Measurements from ENCODE around the gene C11orf86.
A peak's percentile ranks its signal among the peaks of the same experiment; 100 is the strongest.

Gene C11orf86

DNA sequence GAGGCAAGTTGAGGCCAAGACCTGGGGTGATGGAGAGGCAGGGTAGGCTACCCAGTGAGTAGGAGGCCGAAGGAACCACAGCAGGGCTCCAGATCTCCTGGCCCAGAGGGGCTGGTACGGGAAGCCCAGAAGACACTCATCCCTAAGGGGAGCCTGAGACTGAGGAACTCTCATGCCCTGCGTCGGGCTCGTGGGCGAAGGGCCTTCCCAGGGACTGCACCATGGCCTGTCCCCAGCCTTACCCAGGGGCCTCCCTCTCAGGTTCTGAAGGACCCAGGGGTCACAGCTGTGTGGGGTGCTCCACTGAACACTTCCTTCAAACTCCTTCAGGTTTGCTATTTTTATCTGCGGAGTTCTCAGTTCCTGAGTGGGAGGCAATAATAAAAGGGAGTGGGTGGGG lies 32.0 kb downstream of the C11orf86 start:
- TF ChIP-seq FOXP2 (optimal IDR thresholded peaks at IDR 0.05; ENCODE audit: control extremely low read depth, extremely low read length, insufficient read depth) = no peak
- TF ChIP-seq POLR2AphosphoS5 (IDR thresholded peaks at IDR 0.05; ENCODE audit: borderline replicate concordance, low read depth, low read length) = no peak
- TF ChIP-seq EZH2 (IDR thresholded peaks at IDR 0.05) = no peak
- Histone ChIP-seq H3K9ac (ENCODE audit: insufficient read length) (no peak overlapping the region), H3K4me3 (peak overlapping the region; percentile 74), H3K27ac (peak overlapping the region; percentile 94), H3K9me3 (ENCODE audit: low read depth, low read length) (no peaks in the 10 kb centered on the region), H3K36me3 (ENCODE audit: insufficient read depth, low read length) (no peaks in the 10 kb centered on the region)
- no peak for DNase-seq (ENCODE audit: low read depth, low spot score)

DNA sequence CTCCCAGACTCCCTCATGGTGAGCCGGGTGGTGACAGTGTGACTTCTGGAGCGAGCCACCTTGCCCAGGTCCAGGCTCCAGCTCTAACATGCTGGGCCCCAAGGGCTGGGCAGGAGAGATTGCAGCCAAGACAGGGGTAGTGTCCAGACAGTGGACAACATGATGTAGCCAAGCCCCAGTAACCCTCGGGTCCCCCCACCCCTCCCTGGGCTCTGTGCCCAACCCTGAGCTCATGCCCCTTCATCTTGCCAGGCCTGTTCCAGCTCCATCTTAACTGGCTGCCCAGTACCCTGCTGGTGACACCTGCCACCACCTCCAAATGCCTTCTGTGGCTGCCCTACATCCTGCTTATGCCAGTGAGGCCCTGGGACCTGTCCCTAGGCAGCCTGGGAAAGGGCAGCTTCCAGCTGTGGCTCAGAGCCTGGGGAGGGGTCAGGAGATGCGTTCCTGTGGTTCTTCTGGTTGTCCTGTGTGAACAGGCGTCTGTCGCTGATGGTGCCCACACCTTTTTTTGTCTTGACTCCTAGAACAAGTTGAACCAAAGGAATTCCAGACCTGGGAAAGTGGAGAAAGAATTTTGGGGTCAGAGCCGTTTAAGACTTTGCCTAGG lies 35.3 kb downstream of the C11orf86 start:
- DNase-seq (ENCODE audit: low read depth, low spot score) = no peak
- Histone ChIP-seq H3K4me3 (no peak overlapping the region), H3K36me3 (ENCODE audit: insufficient read depth, low read length) (no peaks in the 10 kb centered on the region), H3K27ac (no peak overlapping the region), H3K9me3 (ENCODE audit: low read depth, low read length) (no peaks in the 10 kb centered on the region), H3K9ac (ENCODE audit: insufficient read length) (no peak overlapping the region)
- TF ChIP-seq FOXP2 (optimal IDR thresholded peaks at IDR 0.05; ENCODE audit: control extremely low read depth, extremely low read length, insufficient read depth) = no peak
- no peak for TF ChIP-seq POLR2AphosphoS5 (IDR thresholded peaks at IDR 0.05; ENCODE audit: borderline replicate concordance, low read depth, low read length)
- no peak for TF ChIP-seq EZH2 (IDR thresholded peaks at IDR 0.05)

DNA sequence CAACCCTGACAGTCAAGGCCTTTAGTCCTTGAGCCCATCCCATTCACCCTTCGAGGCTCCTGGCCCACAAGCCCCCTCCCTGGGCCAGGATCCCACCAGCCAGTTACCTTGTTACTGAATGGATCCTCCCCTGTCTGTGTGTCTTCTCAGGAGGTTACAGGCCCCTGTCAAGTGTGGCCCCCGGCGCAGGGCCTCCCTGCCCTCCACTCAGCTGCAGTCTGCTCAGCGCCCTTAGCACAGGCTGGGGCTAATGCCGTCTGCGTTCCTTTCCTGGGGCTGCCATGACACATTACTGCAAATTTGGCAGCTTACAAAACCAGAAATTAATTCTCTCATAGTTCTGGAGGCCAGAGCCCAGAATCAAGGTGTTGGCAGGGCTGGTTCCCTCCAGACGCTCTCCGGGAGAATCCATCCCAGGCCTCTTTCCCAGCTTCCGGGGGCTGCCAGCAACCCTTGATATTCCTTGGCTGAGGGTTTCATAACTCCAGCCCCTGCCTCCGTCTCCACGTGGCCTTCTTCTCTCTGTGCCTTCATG lies 38.5 kb downstream of the C11orf86 start:
- no peak for DNase-seq (ENCODE audit: low read depth, low spot score)
- H3K27ac ChIP-seq = no peak overlapping the region
- H3K9ac ChIP-seq (ENCODE audit: insufficient read length) = no peak overlapping the region
- no peaks in the 10 kb centered on the region for H3K9me3 ChIP-seq (ENCODE audit: low read depth, low read length)
- H3K4me3 ChIP-seq = no peak overlapping the region
- TF ChIP-seq FOXP2 (optimal IDR thresholded peaks at IDR 0.05; ENCODE audit: control extremely low read depth, extremely low read length, insufficient read depth) = no peak
- TF ChIP-seq EZH2 (IDR thresholded peaks at IDR 0.05) = no peak
- TF ChIP-seq POLR2AphosphoS5 (IDR thresholded peaks at IDR 0.05; ENCODE audit: borderline replicate concordance, low read depth, low read length) = no peak
- H3K36me3 ChIP-seq (ENCODE audit: insufficient read depth, low read length) = no peaks in the 10 kb centered on the region

DNA sequence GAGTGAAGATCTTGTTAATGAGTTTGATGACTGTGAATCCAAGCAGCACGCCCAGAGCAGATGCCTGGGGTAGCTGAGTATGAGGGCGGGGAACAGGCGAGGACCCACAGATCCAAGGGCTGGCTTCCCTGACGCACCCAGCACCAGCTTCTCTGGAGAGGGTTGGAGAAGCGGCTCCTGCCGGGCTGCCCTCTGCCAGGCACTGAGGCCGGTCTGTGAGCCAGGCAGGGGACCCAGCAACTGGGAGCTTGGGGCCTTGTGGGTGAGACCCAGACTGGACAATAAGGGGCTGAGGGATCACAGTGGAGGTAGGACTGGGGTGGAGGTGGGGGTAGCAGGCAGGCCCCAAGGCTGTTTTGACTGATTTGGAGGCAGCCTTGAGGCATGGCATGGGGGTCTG lies 39.2 kb downstream of the C11orf86 start:
- H3K9me3 ChIP-seq (ENCODE audit: low read depth, low read length) = no peaks in the 10 kb centered on the region
- H3K9ac ChIP-seq (ENCODE audit: insufficient read length) = no peak overlapping the region
- no peaks in the 10 kb centered on the region for H3K36me3 ChIP-seq (ENCODE audit: insufficient read depth, low read length)
- TF ChIP-seq FOXP2 (optimal IDR thresholded peaks at IDR 0.05; ENCODE audit: control extremely low read depth, extremely low read length, insufficient read depth) (no peak), POLR2AphosphoS5 (IDR thresholded peaks at IDR 0.05; ENCODE audit: borderline replicate concordance, low read depth, low read length) (no peak), EZH2 (IDR thresholded peaks at IDR 0.05) (no peak)
- no peak for DNase-seq (ENCODE audit: low read depth, low spot score)
- H3K27ac ChIP-seq = no peak overlapping the region
- no peak overlapping the region for H3K4me3 ChIP-seq

DNA sequence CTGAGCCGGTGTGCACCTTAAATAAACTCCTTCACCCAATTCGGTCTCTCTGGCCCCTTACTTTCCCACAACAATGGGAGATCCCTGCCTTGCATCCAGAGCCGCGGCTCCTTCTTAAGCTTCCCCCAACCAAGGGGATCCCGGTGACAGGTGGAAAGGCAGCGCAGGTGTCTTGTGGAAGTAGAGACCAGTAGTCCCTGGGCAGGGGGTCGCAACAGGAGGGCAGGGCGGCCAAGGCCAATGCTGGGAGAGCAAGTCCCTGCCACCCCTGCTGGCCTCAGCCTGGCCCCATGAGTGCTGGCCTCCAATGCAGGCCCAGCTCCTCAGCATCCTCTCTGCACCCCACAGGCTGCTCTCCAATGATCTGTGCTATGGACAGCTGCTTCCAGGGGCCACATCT lies 39.9 kb downstream of the C11orf86 start:
- TF ChIP-seq POLR2AphosphoS5 (IDR thresholded peaks at IDR 0.05; ENCODE audit: borderline replicate concordance, low read depth, low read length) (no peak), FOXP2 (optimal IDR thresholded peaks at IDR 0.05; ENCODE audit: control extremely low read depth, extremely low read length, insufficient read depth) (no peak), EZH2 (IDR thresholded peaks at IDR 0.05) (no peak)
- Histone ChIP-seq H3K27ac (no peak overlapping the region), H3K9me3 (ENCODE audit: low read depth, low read length) (no peaks in the 10 kb centered on the region), H3K4me3 (no peak overlapping the region), H3K9ac (ENCODE audit: insufficient read length) (no peak overlapping the region), H3K36me3 (ENCODE audit: insufficient read depth, low read length) (no peaks in the 10 kb centered on the region)
- no peak for DNase-seq (ENCODE audit: low read depth, low spot score)

DNA sequence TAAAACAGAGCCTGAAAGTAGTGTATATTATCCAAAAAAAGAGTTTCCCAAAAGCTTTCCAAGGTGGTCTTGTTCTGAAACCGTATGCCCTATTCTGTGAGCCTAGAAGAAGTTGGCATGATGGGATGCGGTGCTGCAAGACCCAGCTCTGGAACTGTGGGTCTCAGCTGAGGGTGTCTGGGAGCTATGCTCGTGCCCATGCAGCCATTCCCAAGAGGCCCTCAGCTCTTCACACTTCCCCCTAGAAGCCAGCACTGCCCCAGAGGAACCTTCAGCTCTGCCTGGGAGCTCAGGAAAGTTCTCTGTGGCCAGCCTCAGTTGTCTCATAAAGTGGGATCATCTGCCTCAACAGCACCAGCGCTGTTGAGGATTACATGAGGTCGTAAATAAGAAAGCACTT lies 41.4 kb downstream of the C11orf86 start:
- no peak overlapping the region for H3K4me3 ChIP-seq
- DNase-seq (ENCODE audit: low read depth, low spot score) = no peak
- H3K36me3 ChIP-seq (ENCODE audit: insufficient read depth, low read length) = no peaks in the 10 kb centered on the region
- peak overlapping the region; percentile 6; the same call in 1 of the 2 replicates for H3K27ac ChIP-seq
- no peak overlapping the region for H3K9ac ChIP-seq (ENCODE audit: insufficient read length)
- TF ChIP-seq EZH2 (IDR thresholded peaks at IDR 0.05) (no peak), POLR2AphosphoS5 (IDR thresholded peaks at IDR 0.05; ENCODE audit: borderline replicate concordance, low read depth, low read length) (no peak), FOXP2 (optimal IDR thresholded peaks at IDR 0.05; ENCODE audit: control extremely low read depth, extremely low read length, insufficient read depth) (no peak)
- H3K9me3 ChIP-seq (ENCODE audit: low read depth, low read length) = no peaks in the 10 kb centered on the region

DNA sequence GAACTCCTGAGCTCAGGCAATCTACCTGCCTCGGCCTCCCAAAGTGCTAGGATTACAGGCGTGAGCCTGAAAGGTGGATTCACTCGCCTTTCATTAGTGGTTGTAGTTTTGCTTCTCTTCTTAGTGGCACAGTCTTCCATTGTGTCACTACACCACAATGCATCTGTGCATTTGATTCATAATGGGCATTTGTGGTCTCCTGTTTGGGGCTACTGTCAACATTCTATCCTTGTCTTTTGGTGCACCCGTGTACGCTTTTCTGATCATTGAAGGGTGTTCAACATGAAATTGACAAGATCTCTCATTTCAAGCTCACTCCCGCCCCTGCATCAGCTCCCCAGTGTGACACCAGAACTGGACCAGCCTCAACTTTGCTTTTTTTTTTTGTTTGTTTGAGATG lies 45.8 kb downstream of the C11orf86 start:
- no peak overlapping the region for H3K27ac ChIP-seq

DNA sequence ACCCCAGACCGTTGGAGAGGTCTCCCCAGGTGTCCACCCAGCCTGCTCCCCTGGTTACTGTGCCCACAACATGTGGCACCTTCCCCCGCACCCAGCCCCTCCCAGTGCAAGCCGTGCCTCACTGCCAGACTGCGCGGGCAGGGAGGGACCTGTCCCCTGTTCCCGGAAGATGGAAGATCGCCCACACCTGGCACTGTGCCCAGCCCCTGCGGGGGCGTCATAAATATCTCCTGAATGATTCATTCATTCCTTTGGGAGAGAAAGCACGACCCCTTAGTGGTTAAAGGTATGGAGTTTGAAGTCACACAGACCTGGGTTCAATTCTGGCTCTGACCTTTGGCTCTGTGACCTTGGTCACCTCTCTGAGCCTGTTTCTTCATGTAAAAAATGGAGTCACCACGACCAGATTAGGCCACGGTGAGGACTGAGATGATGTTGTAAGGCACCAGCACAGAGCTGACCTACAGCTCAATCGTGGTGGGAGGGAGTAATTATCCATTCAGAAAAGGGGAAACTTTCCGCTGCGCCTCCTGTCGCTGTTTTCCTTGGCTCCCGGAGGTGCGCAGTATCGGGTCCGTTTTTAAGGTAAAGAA lies 47.3 kb downstream of the C11orf86 start:
- Histone ChIP-seq H3K27ac (no peak overlapping the region), H3K9ac (ENCODE audit: insufficient read length) (no peak overlapping the region), H3K9me3 (ENCODE audit: low read depth, low read length) (no peaks in the 10 kb centered on the region), H3K36me3 (ENCODE audit: insufficient read depth, low read length) (no peaks in the 10 kb centered on the region), H3K4me3 (peak overlapping the region; percentile 53)
- TF ChIP-seq POLR2AphosphoS5 (IDR thresholded peaks at IDR 0.05; ENCODE audit: borderline replicate concordance, low read depth, low read length) = no peak; the same call in 1 of the 2 replicates
- no peak for TF ChIP-seq FOXP2 (optimal IDR thresholded peaks at IDR 0.05; ENCODE audit: control extremely low read depth, extremely low read length, insufficient read depth)
- TF ChIP-seq EZH2 (IDR thresholded peaks at IDR 0.05) = no peak
- no peak for DNase-seq (ENCODE audit: low read depth, low spot score)

More for the DNA sequence above, 45.8 kb downstream of the C11orf86 start:
- Histone ChIP-seq H3K9me3 (ENCODE audit: low read depth, low read length) (no peaks in the 10 kb centered on the region), H3K4me3 (no peak overlapping the region), H3K9ac (ENCODE audit: insufficient read length) (no peak overlapping the region), H3K36me3 (ENCODE audit: insufficient read depth, low read length) (no peaks in the 10 kb centered on the region)
- no peak for DNase-seq (ENCODE audit: low read depth, low spot score)
- TF ChIP-seq POLR2AphosphoS5 (IDR thresholded peaks at IDR 0.05; ENCODE audit: borderline replicate concordance, low read depth, low read length) = no peak
- no peak for TF ChIP-seq EZH2 (IDR thresholded peaks at IDR 0.05)
- TF ChIP-seq FOXP2 (optimal IDR thresholded peaks at IDR 0.05; ENCODE audit: control extremely low read depth, extremely low read length, insufficient read depth) = no peak

Measured in SK-N-MC (cell line).